NCI-H2081 treated with DMSO at 0.1 percent for 48 hours (cell line): Measurements from ENCODE around the gene GPR143.
"Not testable (repeated sequence)": the region's sequence is repeated elsewhere in the genome, so short reads cannot be mapped to it uniquely, and the experiment has no call there.

Source experiments
- DNase-seq: peaks from one replicate; lab custom pipeline; 2025; lab: John Stamatoyannopoulos, UW

The GPR143 gene

GRCh38 chrX:9768321-9768839, 2.7 kb upstream of the GPR143 start:
- not testable (repeated sequence) for DNase-seq

- no peak for DNase-seq
Measured at GRCh38 chrX:9767375-9767774, 1.7 kb upstream of the GPR143 start.

- DNase-seq = no peak
Measured at GRCh38 chrX:9765072-9765736, 443 bp downstream of the GPR143 start.

GRCh38 chrX:9759337-9759736, 6.3 kb downstream of the GPR143 start:
- DNase-seq = no peak

GRCh38 chrX:9758021-9758638, 7.5 kb downstream of the GPR143 start:
- no peak for DNase-seq

GRCh38 chrX:9757366-9757765, 8.3 kb downstream of the GPR143 start:
- no peak for DNase-seq

GRCh38 chrX:9749146-9749692, 16.4 kb downstream of the GPR143 start:
- DNase-seq = no peak

GRCh38 chrX:9747644-9748043, 18.0 kb downstream of the GPR143 start:
- DNase-seq = no peak

- no peak for DNase-seq
Measured at GRCh38 chrX:9746148-9746888, 19.3 kb downstream of the GPR143 start.

GRCh38 chrX:9745417-9746115, 20.1 kb downstream of the GPR143 start:
- DNase-seq = no peak

- DNase-seq = no peak
Measured at GRCh38 chrX:9739130-9739529, 26.5 kb downstream of the GPR143 start.

GRCh38 chrX:9738151-9738550, 27.5 kb downstream of the GPR143 start:
- no peak for DNase-seq

- no peak for DNase-seq
Measured at GRCh38 chrX:9737363-9737762, 28.3 kb downstream of the GPR143 start.

GRCh38 chrX:9730752-9731151, 34.9 kb downstream of the GPR143 start:
- DNase-seq = no peak

GRCh38 chrX:9730078-9730477, 35.6 kb downstream of the GPR143 start:
- DNase-seq = no peak

- no peak for DNase-seq
Measured at GRCh38 chrX:9729171-9729885, 36.3 kb downstream of the GPR143 start.

- no peak for DNase-seq
Measured at GRCh38 chrX:9728261-9728660, 37.4 kb downstream of the GPR143 start.

- no peak for DNase-seq
Measured at GRCh38 chrX:9724711-9725110, 40.9 kb downstream of the GPR143 start.

- no peak for DNase-seq
Measured at GRCh38 chrX:9717376-9717775, 48.3 kb downstream of the GPR143 start.

GRCh38 chrX:9710332-9710731, 55.3 kb downstream of the GPR143 start:
- DNase-seq = no peak

GRCh38 chrX:9708923-9709553, 56.6 kb downstream of the GPR143 start:
- no peak for DNase-seq
